ENCODE results near the gene GREB1.

GREB1 gene

GRCh38 chr2:11533278-11534070 is at the start of gene GREB1:
Gene GREB1 (plus strand): TSS chr2:11534045. CDS start chr2:11556615, 22,570 bp downstream.
- no peak for DNase-seq

GRCh38 chr2:11488809-11489208 is 45.0 kb upstream of the GREB1 start:
- DNase-seq = no peak

DNA sequence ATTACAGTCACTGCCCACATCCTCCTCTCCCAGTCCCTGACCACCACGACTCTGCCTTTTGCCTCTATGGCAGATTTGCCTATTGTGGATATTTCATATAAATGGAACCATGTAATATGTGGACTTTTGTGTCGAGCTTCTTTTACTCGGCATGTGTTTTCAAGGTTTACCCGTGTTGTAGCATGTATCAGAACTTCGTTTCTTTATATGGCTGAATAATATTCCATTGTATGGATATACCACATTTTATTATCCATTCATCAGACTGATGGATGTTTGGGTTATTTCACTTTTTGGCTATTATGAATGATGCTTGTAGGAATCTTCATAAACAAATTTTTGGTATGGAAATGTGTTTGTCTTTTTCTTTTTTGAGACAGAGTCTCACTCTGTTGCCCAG is 43.7 kb upstream of the GREB1 start:
- no peak for DNase-seq

- DNase-seq = no peak
Measured at GRCh38 chr2:11491348-11491933, 42.4 kb upstream of the GREB1 start.

DNA sequence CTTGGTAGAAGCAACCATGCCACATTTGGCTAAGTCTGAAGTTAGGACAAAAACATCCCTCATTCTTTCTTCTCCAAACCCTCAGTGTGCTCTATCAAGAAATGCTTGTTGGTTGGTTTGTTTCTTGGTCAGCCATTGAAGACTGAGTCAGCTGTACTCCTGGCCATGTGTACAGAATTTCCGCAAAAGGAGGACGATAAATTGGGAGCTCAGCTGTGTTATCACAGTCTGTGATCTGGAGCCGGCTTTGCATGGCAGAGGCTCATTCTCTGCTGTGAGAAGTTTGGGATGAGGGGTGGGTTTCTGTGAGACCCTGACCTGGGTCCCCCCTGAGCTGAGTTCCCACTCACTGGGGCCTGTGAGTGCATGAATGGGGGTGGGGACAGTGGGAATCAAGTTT is 41.6 kb upstream of the GREB1 start:
- no peak for DNase-seq

DNA sequence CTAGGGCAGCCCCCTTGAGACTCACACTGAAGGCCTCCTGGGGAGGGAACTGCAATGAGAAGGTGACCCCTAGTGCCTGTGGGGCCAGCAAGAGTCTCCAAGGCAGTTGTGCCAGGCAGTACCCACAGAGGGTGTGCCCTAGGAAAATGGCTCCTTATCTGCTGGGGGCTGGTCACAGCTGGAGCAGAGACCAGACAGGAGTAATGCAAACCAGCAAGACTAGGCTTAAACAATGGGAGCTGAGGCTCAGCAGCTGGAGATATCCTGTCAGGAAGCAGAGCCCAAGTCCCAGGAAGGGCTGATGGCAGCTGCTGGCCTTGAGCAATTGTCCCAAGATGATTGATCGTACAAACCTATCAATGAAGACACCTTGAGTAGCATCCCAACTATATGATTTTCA is 41.1 kb upstream of the GREB1 start:
- DNase-seq = no peak

- DNase-seq = no peak
Measured at GRCh38 chr2:11493282-11493681, 40.6 kb upstream of the GREB1 start.

DNA sequence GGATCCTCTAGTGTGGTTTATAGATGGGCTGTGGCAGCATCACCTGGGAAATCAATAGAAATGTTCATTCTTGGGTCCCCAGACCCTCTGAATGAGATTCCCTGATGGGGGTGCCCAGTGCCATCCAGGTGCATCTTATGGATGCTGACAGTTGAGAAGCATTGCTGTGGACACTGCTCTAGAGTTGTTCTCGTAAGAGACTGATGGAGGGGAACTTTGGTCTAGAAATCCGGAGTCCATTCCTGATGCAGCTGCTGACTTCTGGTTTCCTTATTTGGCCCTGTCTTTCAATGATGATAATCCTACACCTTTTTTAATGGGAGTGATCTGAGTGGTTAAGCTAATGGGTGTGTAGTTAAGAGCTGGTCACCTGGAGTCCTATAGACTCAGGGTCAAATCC is 39.5 kb upstream of the GREB1 start:
- no peak for DNase-seq

DNA sequence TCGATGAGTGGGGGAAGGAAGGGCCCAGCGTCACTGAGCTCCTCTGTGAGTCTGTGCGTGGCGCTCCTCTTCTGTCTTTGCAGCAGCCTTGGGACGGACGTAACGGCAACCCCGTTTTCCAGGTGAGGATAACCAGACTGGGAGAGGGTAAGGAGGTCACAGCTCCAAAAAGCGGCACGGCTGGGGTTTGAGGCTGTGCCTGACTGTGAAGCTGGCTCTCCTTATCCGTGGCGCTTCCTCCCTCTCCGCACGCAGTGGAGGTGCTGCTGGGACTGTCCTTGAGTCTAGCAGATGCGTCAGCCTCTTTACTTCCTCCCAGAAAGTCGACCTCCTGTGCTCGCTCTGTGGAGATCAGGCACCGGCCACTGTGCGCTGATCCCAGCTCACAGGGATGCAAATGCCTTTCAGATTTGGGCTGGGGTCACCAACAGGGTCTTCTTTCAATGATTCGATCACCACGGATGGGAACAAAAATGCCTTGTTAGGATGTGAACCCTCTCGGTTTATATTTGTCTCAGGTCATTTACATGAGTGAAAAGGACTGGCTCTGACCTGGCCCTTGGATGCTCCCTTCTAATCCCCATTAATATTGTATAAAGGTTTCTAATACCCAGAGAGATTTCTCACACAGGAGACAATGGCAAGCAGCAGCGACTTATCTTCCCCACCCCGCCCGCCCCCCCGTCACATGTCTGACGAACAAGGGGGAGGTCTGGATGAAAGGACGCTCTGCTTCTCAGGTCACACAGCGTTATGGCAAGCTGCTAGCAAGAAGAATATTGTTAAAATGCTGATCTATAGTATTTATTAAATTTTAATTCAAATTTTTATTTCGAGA is 37.8 kb upstream of the GREB1 start:
- no peak for DNase-seq

- peak; percentile 55 for DNase-seq
Measured at GRCh38 chr2:11498543-11499034, 35.3 kb upstream of the GREB1 start.

DNA sequence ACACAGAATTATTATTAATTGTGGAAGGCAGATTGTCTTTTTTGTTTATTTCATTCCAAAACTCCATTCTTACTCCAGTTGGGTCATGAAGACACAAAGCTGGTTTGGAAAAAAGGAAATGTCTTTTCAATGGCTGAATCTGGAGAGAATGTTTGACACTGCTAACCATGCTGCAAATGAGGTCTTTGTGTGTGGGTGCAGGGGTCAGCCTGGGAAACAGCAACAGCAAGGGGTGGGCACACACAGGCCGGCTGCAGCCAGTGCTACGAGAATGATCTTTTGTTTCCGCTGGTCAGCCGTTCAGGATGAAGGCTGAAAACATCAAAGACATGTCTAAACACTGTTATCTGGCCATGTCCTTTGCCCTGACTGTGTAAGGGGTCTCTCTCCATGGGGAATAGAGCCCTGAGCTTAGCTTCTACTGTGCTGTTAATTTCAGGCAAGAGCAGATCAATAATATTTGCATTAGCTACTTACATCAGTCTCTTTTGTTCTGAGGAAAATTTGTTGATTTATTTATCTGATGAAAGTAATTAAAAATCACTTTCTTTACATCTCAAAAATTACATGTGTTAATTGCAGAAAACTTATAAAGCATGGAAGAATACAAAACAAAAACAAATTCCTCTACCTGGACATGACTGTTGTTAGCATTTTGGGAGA is 34.6 kb upstream of the GREB1 start:
- DNase-seq = no peak

DNA sequence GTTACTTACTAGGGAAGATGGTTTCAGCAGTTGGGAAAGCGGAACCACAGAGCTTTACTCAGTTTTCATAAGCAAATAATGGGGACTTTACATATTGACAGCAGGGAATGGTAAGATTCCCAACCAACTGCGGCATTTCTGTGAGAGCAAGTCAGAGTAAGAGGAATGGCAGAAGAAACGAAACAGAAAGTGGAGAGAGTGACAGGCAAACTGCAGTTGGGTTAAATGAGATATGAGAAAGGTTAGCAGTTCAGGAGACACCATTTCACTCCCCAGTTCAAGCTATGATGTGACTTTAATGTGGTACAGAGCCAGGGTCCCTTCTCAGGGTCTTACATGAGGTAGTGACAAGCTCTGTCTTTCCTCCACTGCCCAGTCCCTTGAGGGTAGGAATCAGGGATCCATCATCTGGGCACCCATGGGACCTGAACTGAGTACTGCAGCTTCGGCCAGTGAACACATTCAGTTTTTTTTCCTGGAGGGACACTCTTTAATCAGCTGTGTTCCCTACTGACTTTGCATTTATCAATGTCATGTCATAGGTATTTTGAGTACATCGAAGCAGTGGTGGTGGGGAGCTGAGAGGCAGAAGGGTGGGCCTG is 33.0 kb upstream of the GREB1 start:
- no peak for DNase-seq

DNA sequence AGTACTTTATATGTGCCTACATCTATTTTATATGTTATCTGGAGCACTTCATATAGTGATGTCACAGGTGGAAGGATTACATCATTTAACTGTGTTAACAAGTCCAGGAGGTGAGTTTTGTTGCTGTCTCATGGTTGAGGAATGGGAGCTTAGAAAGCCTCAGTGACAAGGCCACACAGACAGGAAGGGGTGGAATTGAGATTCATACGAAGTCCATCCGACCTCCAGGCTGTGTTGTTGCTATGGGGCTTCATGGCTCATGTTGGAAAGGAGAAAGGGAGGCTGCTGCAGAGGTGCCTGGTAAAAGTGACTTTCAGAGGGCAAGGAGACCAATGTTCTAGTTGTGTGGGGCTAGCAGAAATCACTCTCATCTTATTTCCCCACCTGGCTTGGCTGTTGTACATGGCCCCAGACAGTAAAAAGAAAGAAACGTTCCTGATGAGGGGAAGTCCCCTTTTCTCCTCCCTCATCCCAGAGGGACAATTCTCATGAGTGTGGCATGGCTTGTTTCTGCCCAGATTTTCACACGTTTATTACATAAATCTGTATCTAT is 31.0 kb upstream of the GREB1 start:
- no peak for DNase-seq

DNA sequence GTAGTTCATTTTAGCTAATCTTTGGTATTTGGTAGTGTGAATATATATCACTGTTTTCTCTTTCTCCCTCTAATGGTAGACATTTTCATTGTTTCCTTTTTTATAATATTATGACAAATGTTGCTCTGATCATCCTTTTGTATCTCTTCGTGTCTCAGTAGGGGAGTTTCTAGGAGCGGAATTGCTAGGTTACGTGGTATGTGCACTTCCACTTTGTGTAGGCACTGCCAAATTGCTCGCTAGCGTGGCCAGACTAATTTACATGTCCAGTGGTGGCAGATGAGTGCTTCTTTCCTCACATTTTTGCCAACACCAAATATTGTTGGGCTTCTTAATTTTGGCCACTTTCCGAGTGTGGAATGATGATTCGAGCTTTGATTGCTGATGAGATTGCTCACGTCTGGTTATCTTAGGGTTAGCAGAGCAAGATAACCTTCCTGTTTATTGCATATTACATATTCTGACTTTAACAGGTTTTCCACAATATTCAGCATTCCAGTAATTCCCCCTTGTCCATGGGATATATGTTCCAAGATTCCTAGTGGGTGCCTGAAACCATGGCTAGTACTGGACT is 30.4 kb upstream of the GREB1 start:
- DNase-seq = no peak

DNA sequence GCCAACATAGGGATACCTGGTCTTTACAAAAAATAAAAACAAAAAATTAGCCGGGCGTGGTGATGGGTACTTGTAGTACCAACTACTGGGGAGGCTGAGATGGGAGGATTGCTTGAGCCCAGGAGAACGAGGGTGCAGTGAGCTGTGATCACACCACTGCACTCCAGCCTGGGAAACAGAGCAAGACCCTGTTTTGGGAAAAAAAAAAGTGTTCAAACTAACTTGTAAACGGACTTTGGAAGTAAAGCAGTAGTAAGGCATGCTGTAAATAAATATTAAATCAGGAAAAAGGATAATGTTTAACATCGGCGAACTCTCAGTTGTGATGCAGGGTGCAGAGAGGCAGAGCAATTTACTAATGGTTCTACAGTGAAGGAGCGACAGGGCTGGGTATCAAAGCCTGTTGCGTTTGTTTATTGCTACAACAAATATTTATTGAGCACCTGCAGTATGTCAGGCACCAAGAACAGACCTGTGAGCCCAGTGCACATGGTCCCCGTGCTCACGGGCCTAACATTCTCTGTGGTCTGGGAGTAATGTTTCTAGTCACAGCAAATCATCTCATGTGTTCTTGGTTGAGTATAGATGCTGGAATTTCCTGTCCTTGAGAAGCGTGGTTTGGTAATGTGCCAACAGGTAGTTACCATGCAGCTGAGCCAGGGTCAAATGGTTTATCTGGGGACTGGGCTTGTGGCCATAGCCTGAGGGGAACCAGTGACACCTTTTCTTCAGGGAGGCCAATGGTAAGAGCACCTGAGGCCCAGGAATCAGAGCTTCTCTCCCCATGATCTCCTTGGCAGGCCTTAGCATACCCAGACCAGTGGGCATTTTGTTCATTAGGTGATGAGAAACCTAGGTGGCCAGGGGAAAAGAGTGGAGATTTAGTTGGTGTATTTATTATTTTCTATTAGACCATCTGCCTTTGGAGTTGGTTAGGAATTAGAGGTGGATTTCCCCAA is 27.9 kb upstream of the GREB1 start:
- no peak for DNase-seq

- peak; percentile 51 for DNase-seq
Measured at GRCh38 chr2:11506611-11506969, 27.3 kb upstream of the GREB1 start.

DNA sequence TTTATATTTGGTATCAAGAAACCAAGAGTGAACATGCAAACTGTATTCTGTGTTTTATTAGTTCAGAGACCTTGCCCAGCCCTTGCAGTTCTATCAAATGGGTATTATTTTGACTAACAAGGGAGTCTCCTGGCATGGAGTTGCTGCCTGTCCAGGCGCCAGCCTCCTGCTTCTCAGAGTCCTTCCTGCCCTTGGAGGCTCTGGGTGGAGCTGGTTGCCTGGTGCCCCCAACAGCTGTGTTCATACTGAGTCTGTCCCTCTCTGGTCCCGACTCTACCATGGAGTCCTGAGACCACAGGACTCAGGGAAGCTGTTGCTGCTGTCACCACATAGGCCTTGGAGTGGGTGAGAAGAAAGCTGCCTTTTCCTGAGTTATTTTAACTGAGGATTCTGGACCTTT is 26.3 kb upstream of the GREB1 start:
- DNase-seq = no peak

- no peak for DNase-seq
Measured at GRCh38 chr2:11508279-11508678, 25.6 kb upstream of the GREB1 start.

GRCh38 chr2:11509657-11510360 is 24.0 kb upstream of the GREB1 start:
- no peak for DNase-seq

DNA sequence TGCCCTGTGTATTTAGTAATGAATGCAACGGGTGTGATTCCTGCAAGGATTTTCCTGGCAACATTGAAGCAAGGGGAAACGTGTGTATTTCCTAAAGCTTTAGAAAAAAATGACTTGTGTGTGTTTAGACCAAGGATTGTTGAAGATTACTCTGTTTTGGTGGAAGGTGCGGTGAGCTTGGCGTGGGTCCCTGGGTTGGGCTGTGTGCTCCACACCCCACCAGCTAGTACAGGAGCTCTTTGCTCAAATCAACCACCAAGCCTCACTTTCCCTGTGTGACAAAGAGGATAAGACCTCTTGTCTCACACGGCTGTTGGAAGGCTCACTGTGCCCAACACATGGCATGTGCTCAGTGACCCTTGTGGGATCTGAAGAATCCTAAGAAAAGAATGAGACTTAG is 21.4 kb upstream of the GREB1 start:
- DNase-seq = no peak

Data from left hindlimb (tissue), 1 donor.